Measurements from ENCODE around the gene CHADL. TPM values are rescaled to one million over a fixed set of nuclear protein-coding genes. Genes with fewer than 3 reads are reported as not detected.
A peak's percentile ranks its signal among the peaks of the same experiment; 100 is the strongest.

Gene CHADL
- under 1 TPM; 0.41 to 0.50 TPM for total RNA-seq

DNA sequence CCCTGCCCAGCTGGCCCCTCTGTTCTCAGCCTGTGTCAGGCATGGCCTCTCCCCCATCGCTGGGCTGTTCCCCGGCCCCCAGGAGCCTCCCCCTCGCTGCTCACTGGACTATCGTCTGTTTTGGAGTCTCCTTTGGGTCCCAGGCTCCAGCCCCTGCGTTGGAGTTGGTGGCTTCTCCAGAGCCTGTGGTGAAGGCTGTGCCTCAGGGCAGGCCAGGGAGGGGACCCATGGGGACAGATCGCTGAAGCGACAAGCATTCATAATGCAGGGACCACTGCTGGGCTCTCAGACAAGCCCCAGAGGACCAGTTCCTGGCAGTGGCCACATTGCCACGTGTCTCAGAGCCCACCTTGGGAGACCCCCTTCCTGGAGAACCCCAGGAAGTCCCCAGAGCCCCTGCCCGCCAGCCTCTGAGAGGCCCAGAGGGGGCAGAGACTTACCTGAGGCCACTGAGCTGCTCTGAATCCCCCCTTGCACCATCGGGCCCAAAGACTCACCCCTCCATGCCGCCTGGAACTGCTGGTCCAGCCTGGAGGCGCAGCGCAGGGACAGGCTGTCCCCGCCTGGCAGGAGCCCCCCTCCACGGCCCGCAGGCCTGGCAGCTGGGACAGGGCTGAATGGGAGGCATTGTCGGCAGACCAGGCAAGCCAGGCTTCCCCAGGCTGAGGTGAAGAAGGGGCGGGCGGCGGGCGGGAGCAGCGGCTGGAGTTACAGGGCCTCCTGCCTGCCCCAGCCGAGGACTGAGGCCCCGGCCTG, at the start of gene CHADL:
Gene CHADL, minus strand, starts transcription at position 555 of the 756 bp plus-strand sequence. Its CDS starts 50 bp downstream, at position 505.
- H3K36me3 Mint-ChIP-seq (ENCODE audit: low read depth) = peaks cover 16% of the 10 kb centered on the region
- no peaks in the 10 kb centered on the region for H3K4me1 Mint-ChIP-seq
- no peak within 1 kb of the TSS for H3K4me3 Mint-ChIP-seq
- no peak within 1 kb of the TSS for H3K27ac Mint-ChIP-seq
- no peak for ATAC-seq (replicated peaks)
- no peaks in the 10 kb centered on the region for H3K27me3 Mint-ChIP-seq
- no peaks in the 10 kb centered on the region for H3K9me3 Mint-ChIP-seq

GRCh38 chr22:41289671-41290070, 48.9 kb upstream of the CHADL start:
- no peak for ATAC-seq (replicated peaks)
- H3K9me3 Mint-ChIP-seq = no peaks in the 10 kb centered on the region
- no peaks in the 10 kb centered on the region for H3K27me3 Mint-ChIP-seq
- no peak overlapping the region for H3K27ac Mint-ChIP-seq
- peaks cover 9% of the 10 kb centered on the region for H3K36me3 Mint-ChIP-seq (ENCODE audit: low read depth)
- no peak overlapping the region for H3K4me3 Mint-ChIP-seq
- peaks cover 11% of the 10 kb centered on the region for H3K4me1 Mint-ChIP-seq

- ATAC-seq (replicated peaks) = no peak
- Mint-ChIP-seq H3K36me3 (ENCODE audit: low read depth) (peaks cover 22% of the 10 kb centered on the region), H3K4me3 (peak overlapping the region; percentile 49), H3K4me1 (peaks cover 11% of the 10 kb centered on the region), H3K27ac (peak overlapping the region; percentile 29), H3K27me3 (no peaks in the 10 kb centered on the region), H3K9me3 (no peaks in the 10 kb centered on the region)
Observed at GRCh38 chr22:41288245-41288946, 47.7 kb upstream of the CHADL start.

- H3K36me3 Mint-ChIP-seq (ENCODE audit: low read depth) = peaks cover 37% of the 10 kb centered on the region
Observed at GRCh38 chr22:41286639-41287091, 45.9 kb upstream of the CHADL start.

DNA sequence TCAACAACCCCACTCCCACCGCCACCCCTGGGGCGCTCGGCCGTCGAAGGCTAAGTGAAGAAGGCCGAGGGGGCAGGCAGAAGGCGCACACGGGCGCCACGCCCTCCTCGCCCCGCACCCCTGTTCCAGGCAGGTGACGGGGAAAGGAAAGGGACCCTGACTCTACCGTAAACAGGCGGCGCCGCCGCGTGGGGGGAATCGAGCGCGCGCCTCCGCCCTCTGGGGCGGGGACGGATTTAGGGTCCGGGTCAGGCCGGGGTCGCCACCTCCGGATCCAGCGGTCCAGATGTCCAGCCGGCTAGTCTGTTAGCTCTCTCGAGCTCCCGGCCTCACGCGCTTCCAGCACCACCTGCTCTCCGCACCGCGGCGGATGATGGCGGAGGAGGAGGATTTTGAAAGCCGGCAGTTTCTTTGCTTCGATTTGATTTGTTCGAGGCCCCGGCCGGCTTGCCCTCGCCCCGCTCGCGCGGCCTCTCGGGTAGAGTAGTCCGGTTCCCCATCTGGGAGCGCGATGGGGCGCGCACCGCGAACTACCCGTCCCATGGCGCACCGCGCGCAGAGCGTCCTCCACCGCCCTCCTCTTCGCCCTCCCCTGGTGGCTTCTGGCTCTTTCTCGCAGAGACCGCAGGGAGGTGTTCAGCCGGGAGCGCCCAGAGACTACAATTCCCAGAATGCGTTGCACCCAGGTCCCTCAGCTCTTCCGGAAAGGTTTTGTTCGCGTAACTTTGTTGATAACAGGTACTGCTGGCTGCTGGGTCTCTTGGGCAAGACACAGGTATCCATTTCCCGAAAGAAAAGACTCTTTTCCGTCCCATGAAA, 45.3 kb upstream of the CHADL start, which contains the start of gene RANGAP1:
Gene RANGAP1, minus strand, starts transcription at position 368 of the 819 bp plus-strand sequence. CDS start 5,143 bp downstream, outside the sequence.
- Mint-ChIP-seq H3K27ac (peak within 1 kb of the TSS; percentile 97), H3K36me3 (ENCODE audit: low read depth) (peaks cover 43% of the 10 kb centered on the region), H3K4me3 (peak within 1 kb of the TSS; percentile 98), H3K27me3 (no peaks in the 10 kb centered on the region), H3K9me3 (no peaks in the 10 kb centered on the region), H3K4me1 (peaks cover 15% of the 10 kb centered on the region)
- peak; percentile 93 for ATAC-seq (replicated peaks)

More at GRCh38 chr22:41286639-41287091, 45.9 kb upstream of the CHADL start:
- Mint-ChIP-seq H3K27ac (peak overlapping the region; percentile 97), H3K9me3 (no peaks in the 10 kb centered on the region), H3K27me3 (no peaks in the 10 kb centered on the region), H3K4me1 (peaks cover 15% of the 10 kb centered on the region), H3K4me3 (peak overlapping the region; percentile 98)
- ATAC-seq (replicated peaks) = peak; percentile 49

GRCh38 chr22:41285441-41285819, 44.7 kb upstream of the CHADL start:
- H3K4me1 Mint-ChIP-seq = peaks cover 15% of the 10 kb centered on the region
- no peaks in the 10 kb centered on the region for H3K9me3 Mint-ChIP-seq
- H3K36me3 Mint-ChIP-seq (ENCODE audit: low read depth) = peaks cover 49% of the 10 kb centered on the region
- H3K4me3 Mint-ChIP-seq = peak overlapping the region; percentile 98
- peak overlapping the region; percentile 97 for H3K27ac Mint-ChIP-seq
- ATAC-seq (replicated peaks) = peak; percentile 69
- no peaks in the 10 kb centered on the region for H3K27me3 Mint-ChIP-seq

- Mint-ChIP-seq H3K4me1 (peaks cover 15% of the 10 kb centered on the region), H3K9me3 (no peaks in the 10 kb centered on the region), H3K27me3 (no peaks in the 10 kb centered on the region), H3K4me3 (peak overlapping the region; percentile 98), H3K27ac (peak overlapping the region; percentile 97), H3K36me3 (ENCODE audit: low read depth) (peaks cover 59% of the 10 kb centered on the region)
- ATAC-seq (replicated peaks) = no peak
Observed at GRCh38 chr22:41284465-41284864, 43.7 kb upstream of the CHADL start.

DNA sequence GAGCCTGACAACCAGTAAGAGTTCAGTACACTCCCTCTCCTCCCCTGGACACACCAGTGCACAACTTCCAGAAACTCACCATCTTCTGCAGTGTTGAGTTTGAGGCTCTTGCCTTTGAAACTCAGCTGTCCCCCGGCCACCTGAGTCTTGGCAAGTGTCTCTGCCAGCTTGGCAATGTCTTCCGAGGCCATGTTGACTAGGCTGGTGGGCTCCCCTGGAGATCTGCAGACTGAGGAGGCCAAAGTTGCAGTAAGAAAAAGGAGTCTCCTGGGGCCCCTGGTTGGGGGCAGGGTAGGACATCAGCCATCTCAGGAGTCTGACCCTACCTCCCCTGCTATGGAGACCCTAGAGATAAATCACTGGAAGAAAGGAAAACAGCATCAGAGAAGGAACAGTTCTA, 40.1 kb upstream of the CHADL start:
- no peak overlapping the region for H3K4me3 Mint-ChIP-seq
- H3K27ac Mint-ChIP-seq = no peak overlapping the region
- no peak for ATAC-seq (replicated peaks)
- H3K27me3 Mint-ChIP-seq = no peaks in the 10 kb centered on the region
- H3K36me3 Mint-ChIP-seq (ENCODE audit: low read depth) = peaks cover 95% of the 10 kb centered on the region
- H3K9me3 Mint-ChIP-seq = no peaks in the 10 kb centered on the region
- H3K4me1 Mint-ChIP-seq = peaks cover 5% of the 10 kb centered on the region

GRCh38 chr22:41280065-41280464, 39.3 kb upstream of the CHADL start:
- Mint-ChIP-seq H3K9me3 (no peaks in the 10 kb centered on the region), H3K4me3 (no peak overlapping the region), H3K27ac (no peak overlapping the region), H3K27me3 (no peaks in the 10 kb centered on the region), H3K4me1 (peaks cover 5% of the 10 kb centered on the region), H3K36me3 (ENCODE audit: low read depth) (peaks cover 97% of the 10 kb centered on the region)
- no peak for ATAC-seq (replicated peaks)

DNA sequence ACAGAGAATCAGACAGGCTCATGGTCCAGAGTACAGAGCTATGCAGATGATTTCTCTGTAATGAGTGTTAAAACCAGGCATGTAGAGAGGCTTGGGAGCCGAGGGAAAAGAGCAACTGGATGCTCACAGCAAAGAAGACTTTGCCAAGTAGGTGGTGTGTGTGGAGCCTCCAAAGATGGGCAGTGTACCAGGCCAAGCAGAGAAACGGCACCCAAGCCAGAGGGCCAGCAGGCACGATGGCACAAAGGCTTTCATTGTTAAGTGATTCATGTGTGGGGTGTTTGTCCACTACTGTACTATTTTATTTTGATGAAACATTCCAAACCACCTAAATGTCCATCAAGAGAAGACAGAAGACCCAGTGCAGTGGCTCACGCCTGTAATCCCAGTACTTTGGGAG, 34.1 kb upstream of the CHADL start:
- Mint-ChIP-seq H3K9me3 (no peaks in the 10 kb centered on the region), H3K27me3 (no peaks in the 10 kb centered on the region), H3K4me3 (no peak overlapping the region), H3K36me3 (ENCODE audit: low read depth) (peaks cover 100% of the 10 kb centered on the region), H3K27ac (no peak overlapping the region), H3K4me1 (no peaks in the 10 kb centered on the region)
- no peak for ATAC-seq (replicated peaks)

DNA sequence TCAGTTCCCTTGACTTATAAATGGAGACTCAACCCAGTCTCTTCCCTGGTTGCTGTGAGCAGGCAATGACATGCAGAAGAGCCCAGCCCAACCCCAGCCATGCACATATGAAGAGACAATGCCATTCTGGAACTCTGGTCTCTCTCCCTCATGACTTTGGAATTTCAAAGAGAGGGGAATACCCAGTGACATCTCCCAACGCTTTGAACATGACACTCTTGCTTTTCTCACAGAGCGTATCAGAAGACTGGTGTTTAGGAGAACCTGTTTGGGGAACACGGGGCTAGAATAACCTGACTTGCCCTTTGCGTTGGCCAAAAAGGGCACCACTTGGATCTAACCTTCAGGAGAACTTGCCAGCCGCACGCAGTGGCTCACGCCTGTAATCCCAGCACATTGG, 32.4 kb upstream of the CHADL start:
- no peak overlapping the region for H3K4me3 Mint-ChIP-seq
- H3K27ac Mint-ChIP-seq = no peak overlapping the region
- no peaks in the 10 kb centered on the region for H3K4me1 Mint-ChIP-seq
- H3K9me3 Mint-ChIP-seq = no peaks in the 10 kb centered on the region
- H3K36me3 Mint-ChIP-seq (ENCODE audit: low read depth) = peaks cover 100% of the 10 kb centered on the region
- no peaks in the 10 kb centered on the region for H3K27me3 Mint-ChIP-seq
- no peak for ATAC-seq (replicated peaks)

GRCh38 chr22:41271787-41272186, 31.1 kb upstream of the CHADL start:
- H3K36me3 Mint-ChIP-seq (ENCODE audit: low read depth) = peaks cover 100% of the 10 kb centered on the region
- no peaks in the 10 kb centered on the region for H3K4me1 Mint-ChIP-seq
- no peak overlapping the region for H3K27ac Mint-ChIP-seq
- no peaks in the 10 kb centered on the region for H3K27me3 Mint-ChIP-seq
- H3K9me3 Mint-ChIP-seq = no peaks in the 10 kb centered on the region
- no peak overlapping the region for H3K4me3 Mint-ChIP-seq
- ATAC-seq (replicated peaks) = no peak

DNA sequence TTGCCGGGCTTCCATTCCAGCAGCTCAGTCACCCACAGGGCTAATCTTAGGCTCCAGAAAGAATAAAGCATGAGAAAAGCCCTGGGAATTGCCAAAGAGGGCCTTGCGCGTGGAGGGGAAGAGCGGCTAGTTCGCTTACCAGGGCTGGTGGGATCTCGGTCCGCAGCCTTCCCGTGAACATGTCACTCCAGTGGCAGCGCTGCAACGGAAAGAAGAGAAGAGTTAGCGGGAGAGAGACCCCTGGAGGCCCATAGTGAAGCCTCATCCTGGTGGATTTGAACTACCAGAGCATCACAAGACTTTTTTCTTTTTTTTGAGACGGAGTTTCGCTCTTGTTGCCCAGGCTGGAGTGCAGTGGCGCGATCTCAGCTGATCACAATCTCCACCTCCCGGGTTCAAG, 27.2 kb upstream of the CHADL start:
- no peak for ATAC-seq (replicated peaks)
- H3K36me3 Mint-ChIP-seq (ENCODE audit: low read depth) = peaks cover 98% of the 10 kb centered on the region
- H3K4me1 Mint-ChIP-seq = no peaks in the 10 kb centered on the region

DNA sequence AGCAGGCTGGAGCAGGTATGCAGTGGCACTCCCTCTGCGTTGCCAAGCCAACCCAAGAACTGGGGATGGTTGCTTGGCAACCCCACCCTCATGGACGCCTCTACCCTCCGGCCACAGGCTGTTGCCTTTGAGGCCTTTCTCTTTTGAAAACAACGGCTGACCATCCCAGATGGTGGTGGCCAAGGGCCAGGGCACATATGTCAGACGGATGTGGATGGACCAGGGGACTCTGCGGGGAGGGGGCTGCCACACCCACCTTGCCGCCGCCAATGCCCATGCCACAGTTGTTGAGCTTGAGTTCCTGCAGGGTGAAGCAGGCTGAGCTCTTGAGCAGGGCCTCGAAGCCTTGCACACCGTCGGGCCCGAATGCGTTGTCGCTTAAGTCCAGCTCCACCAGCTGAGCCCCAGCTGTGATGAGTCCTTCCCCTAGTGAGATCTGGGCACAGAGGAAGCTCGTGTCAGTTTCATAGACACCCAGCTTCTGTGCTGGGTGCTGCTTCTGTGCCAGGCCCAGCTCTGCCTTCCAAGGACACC, 23.7 kb upstream of the CHADL start:
- Mint-ChIP-seq H3K27ac (no peak overlapping the region), H3K4me3 (no peak overlapping the region), H3K4me1 (no peaks in the 10 kb centered on the region), H3K27me3 (no peaks in the 10 kb centered on the region), H3K9me3 (no peaks in the 10 kb centered on the region), H3K36me3 (ENCODE audit: low read depth) (peaks cover 98% of the 10 kb centered on the region)
- ATAC-seq (replicated peaks) = no peak

More for the DNA sequence above, 27.2 kb upstream of the CHADL start:
- Mint-ChIP-seq H3K27ac (no peak overlapping the region), H3K4me3 (no peak overlapping the region), H3K27me3 (no peaks in the 10 kb centered on the region), H3K9me3 (no peaks in the 10 kb centered on the region)

All from activated T-helper 17 cell treated with anti-CD3 and anti-CD28 coated beads, Interleukin-2, amount 50 U/mL, for 72 hours (primary cell).